Osteoblast (primary cell): ENCODE results near the gene RTKN2. TPM values are rescaled to one million over a fixed set of nuclear protein-coding genes. Genes with fewer than 3 reads are reported as not detected.

Source experiments
- DNase-seq: peaks from one replicate; pipeline ENCODE4 v3.0.0; 2011; ENCODE audit warnings: low spot score, mixed read lengths; ENCODE audit not compliant: insufficient read length; ENCODE audit errors: missing footprints
- H2AFZ ChIP-seq: 2 replicates; pipeline ENCODE4 v1.6.0; 2011; ENCODE audit warnings: mild to moderate bottlenecking, low read length
- H3K27ac ChIP-seq: 2 replicates; pipeline ENCODE4 v1.5.1; 2011; ENCODE audit warnings: mild to moderate bottlenecking, low read depth, low read length, moderate library complexity
- H3K27me3 ChIP-seq: 2 replicates; pipeline ENCODE4 v1.6.0; 2012; ENCODE audit warnings: mild to moderate bottlenecking, control low read depth, inconsistent platforms, low read length, moderate library complexity; ENCODE audit not compliant: insufficient read depth
- H3K36me3 ChIP-seq: 2 replicates; pipeline ENCODE4 v1.5.1; 2011; ENCODE audit warnings: mild to moderate bottlenecking, low read length, control low read depth, moderate library complexity; ENCODE audit not compliant: insufficient read depth
- H3K4me1 ChIP-seq: 2 replicates; pipeline ENCODE4 v1.5.1; 2011; ENCODE audit warnings: mild to moderate bottlenecking, low read length, control low read depth, moderate library complexity; ENCODE audit not compliant: insufficient read depth
- H3K4me2 ChIP-seq: 2 replicates; pipeline ENCODE4 v1.6.0; 2011; ENCODE audit warnings: mild to moderate bottlenecking, low read length; ENCODE audit not compliant: insufficient read depth
- H3K4me3 ChIP-seq: fragments of 200-600 bp; sonication (generic); 3 replicates; pipeline ENCODE4 v1.5.1; 2012; ENCODE audit warnings: mild to moderate bottlenecking, low read length, inconsistent platforms; ENCODE audit not compliant: insufficient read depth
- H3K79me2 ChIP-seq: 2 replicates; pipeline ENCODE4 v1.6.0; 2012; ENCODE audit warnings: mild to moderate bottlenecking, low read length, control low read depth, inconsistent platforms; ENCODE audit not compliant: insufficient read depth
- H3K9me3 ChIP-seq: 2 replicates; pipeline ENCODE4 v1.5.1; 2011; ENCODE audit warnings: low read depth, low read length, control low read depth
- H4K20me1 ChIP-seq: 2 replicates; pipeline ENCODE4 v1.6.0; 2012; ENCODE audit warnings: mild to moderate bottlenecking, low read length, control low read depth; ENCODE audit not compliant: insufficient read depth
- CTCF ChIP-seq: IDR thresholded peaks from 2 replicates; pipeline ENCODE4 v1.5.1; 2011; ENCODE audit warnings: mild to moderate bottlenecking, low read depth, low read length, moderate library complexity; ENCODE audit errors: extremely low read depth
- total RNA-seq: library from RNA; depleted of rRNA; stranded (reverse); fragments of >200 nt; gene quantifications from 2 replicates; pipeline ENCODE4 v1.2.3, GENCODE V29; 2012

Gene RTKN2
- total RNA-seq, 1 donor, result 8.0 TPM

GRCh38 chr10:62230344-62231121, 38.1 kb downstream of the RTKN2 start:
- Histone ChIP-seq H3K9me3 (no peaks in the 10 kb centered on the region), H3K27ac (peak overlapping the region; percentile 89), H3K4me1 (peaks cover 41% of the 10 kb centered on the region), H3K27me3 (no peaks in the 10 kb centered on the region), H3K79me2 (no peaks in the 10 kb centered on the region), H3K4me2 (peak overlapping the region; percentile 37), H2AFZ (no peak overlapping the region), H3K4me3 (no peak overlapping the region), H4K20me1 (no peaks in the 10 kb centered on the region), H3K36me3 (no peaks in the 10 kb centered on the region)
- peak; percentile 39 for DNase-seq
- TF ChIP-seq CTCF, result no peak

- no peaks in the 10 kb centered on the region for H3K9me3 ChIP-seq
- no peak overlapping the region for H2AFZ ChIP-seq
- no peak for DNase-seq
- no peak overlapping the region for H3K4me3 ChIP-seq
- H4K20me1 ChIP-seq, result no peaks in the 10 kb centered on the region
- no peaks in the 10 kb centered on the region for H3K27me3 ChIP-seq
- no peak for TF ChIP-seq CTCF
- no peak overlapping the region for H3K4me2 ChIP-seq
- no peak overlapping the region for H3K27ac ChIP-seq
- H3K36me3 ChIP-seq, result no peaks in the 10 kb centered on the region
- no peaks in the 10 kb centered on the region for H3K79me2 ChIP-seq
- peaks cover 11% of the 10 kb centered on the region for H3K4me1 ChIP-seq
Observed at GRCh38 chr10:62225362-62225761, 43.3 kb downstream of the RTKN2 start.

- TF ChIP-seq CTCF, result no peak
- Histone ChIP-seq H3K9me3 (no peaks in the 10 kb centered on the region), H3K4me1 (peaks cover 10% of the 10 kb centered on the region), H4K20me1 (no peaks in the 10 kb centered on the region), H3K36me3 (no peaks in the 10 kb centered on the region), H2AFZ (no peak overlapping the region), H3K27ac (peak overlapping the region; percentile 29), H3K4me3 (no peak overlapping the region), H3K27me3 (no peaks in the 10 kb centered on the region), H3K4me2 (no peak overlapping the region), H3K79me2 (no peaks in the 10 kb centered on the region)
- peak; percentile 11 for DNase-seq
Observed at GRCh38 chr10:62224606-62225005, 44.0 kb downstream of the RTKN2 start.

- Histone ChIP-seq H3K9me3 (no peaks in the 10 kb centered on the region), H3K4me1 (no peaks in the 10 kb centered on the region), H3K27ac (no peak overlapping the region), H4K20me1 (no peaks in the 10 kb centered on the region), H3K79me2 (no peaks in the 10 kb centered on the region), H3K4me2 (no peak overlapping the region), H3K27me3 (no peaks in the 10 kb centered on the region), H3K4me3 (no peak overlapping the region), H3K36me3 (no peaks in the 10 kb centered on the region), H2AFZ (peak overlapping the region; percentile 34)
- TF ChIP-seq CTCF, result no peak
- DNase-seq, result no peak
Observed at GRCh38 chr10:62217683-62218082, 51.0 kb downstream of the RTKN2 start.
